ENCODE results near the gene KRT79. TPM values are rescaled to one million over a fixed set of nuclear protein-coding genes. Genes with fewer than 3 reads are reported as not detected.
"Not testable (repeated sequence)": the region's sequence is repeated elsewhere in the genome, so short reads cannot be mapped to it uniquely, and the experiment has no call there.

The KRT79 gene
- total and polyA plus RNA-seq, 2 donors = 1.0 to 25.8 TPM

- no peak for DNase-seq (ENCODE audit: low read depth in 6 of 9, low spot score in 9 of 9)
- no peak overlapping the region for H3K4me3 ChIP-seq (ENCODE audit: low read length in 2 of 2)
- H3K9me3 ChIP-seq (ENCODE audit: control insufficient read depth in 2 of 2, insufficient read depth in 1 of 2, low read length in 1 of 2) = no peaks in the 10 kb centered on the region
- H3K36me3 ChIP-seq (ENCODE audit: control insufficient read depth in 2 of 2, insufficient read depth in 2 of 2, low read length in 1 of 2) = no peaks in the 10 kb centered on the region
- 90% methylated on average over 3 of the region's 3 CpGs for WGBS
- H3K4me1 ChIP-seq (ENCODE audit: control insufficient read depth in 2 of 2, insufficient read depth in 2 of 2, low read length in 2 of 2) = no peaks in the 10 kb centered on the region
- H3K27ac ChIP-seq (ENCODE audit: low read depth in 1 of 2, low read length in 1 of 2) = no peak overlapping the region
- peaks cover 0 to 7% of the 10 kb centered on the region in 2 donors for H3K27me3 ChIP-seq (ENCODE audit: control insufficient read depth in 2 of 2, insufficient read depth in 1 of 2, low read length in 1 of 2)
Observed at GRCh38 chr12:52796839-52797528, 37.1 kb downstream of the KRT79 start.

GRCh38 chr12:52796429-52796794, 37.7 kb downstream of the KRT79 start:
- H3K9me3 ChIP-seq (ENCODE audit: control insufficient read depth in 2 of 2, insufficient read depth in 1 of 2, low read length in 1 of 2) = no peaks in the 10 kb centered on the region
- peaks cover 0 to 10% of the 10 kb centered on the region in 2 donors for H3K27me3 ChIP-seq (ENCODE audit: control insufficient read depth in 2 of 2, insufficient read depth in 1 of 2, low read length in 1 of 2)
- H3K36me3 ChIP-seq (ENCODE audit: control insufficient read depth in 2 of 2, insufficient read depth in 2 of 2, low read length in 1 of 2) = no peaks in the 10 kb centered on the region
- 96% methylated on average over 3 of the region's 3 CpGs for WGBS
- no peak overlapping the region for H3K4me3 ChIP-seq (ENCODE audit: low read length in 2 of 2)
- H3K27ac ChIP-seq (ENCODE audit: low read depth in 1 of 2, low read length in 1 of 2) = no peak overlapping the region
- no peak for DNase-seq (ENCODE audit: low read depth in 6 of 9, low spot score in 9 of 9)
- H3K4me1 ChIP-seq (ENCODE audit: control insufficient read depth in 2 of 2, insufficient read depth in 2 of 2, low read length in 2 of 2) = no peaks in the 10 kb centered on the region

- Histone ChIP-seq H3K27me3 (ENCODE audit: control insufficient read depth in 2 of 2, insufficient read depth in 1 of 2, low read length in 1 of 2) (peaks cover 0 to 15% of the 10 kb centered on the region in 2 donors), H3K4me1 (ENCODE audit: control insufficient read depth in 2 of 2, insufficient read depth in 2 of 2, low read length in 2 of 2) (no peaks in the 10 kb centered on the region), H3K4me3 (ENCODE audit: low read length in 2 of 2) (no peak within 1 kb of the TSS), H3K27ac (ENCODE audit: low read depth in 1 of 2, low read length in 1 of 2) (no peak within 1 kb of the TSS), H3K36me3 (ENCODE audit: control insufficient read depth in 2 of 2, insufficient read depth in 2 of 2, low read length in 1 of 2) (no peaks in the 10 kb centered on the region), H3K9me3 (ENCODE audit: control insufficient read depth in 2 of 2, insufficient read depth in 1 of 2, low read length in 1 of 2) (no peaks in the 10 kb centered on the region)
- WGBS = 95% methylated on average over 17 of the region's 17 CpGs
- DNase-seq (ENCODE audit: low read depth in 6 of 9, low spot score in 9 of 9) = no peak
Observed at GRCh38 chr12:52795694-52796428, 38.2 kb downstream of the KRT79 start, which contains the start of gene KRT3. Gene KRT3, minus strand, starts transcription at chr12:52796117. Its CDS starts 75 bp downstream, at chr12:52796042.

GRCh38 chr12:52795332-52795674, 38.8 kb downstream of the KRT79 start:
- DNase-seq (ENCODE audit: low read depth in 6 of 9, low spot score in 9 of 9); H3K27ac ChIP-seq (ENCODE audit: low read depth in 1 of 2, low read length in 1 of 2); H3K4me3 ChIP-seq (ENCODE audit: low read length in 2 of 2); H3K36me3 ChIP-seq (ENCODE audit: control insufficient read depth in 2 of 2, insufficient read depth in 2 of 2, low read length in 1 of 2); H3K4me1 ChIP-seq (ENCODE audit: control insufficient read depth in 2 of 2, insufficient read depth in 2 of 2, low read length in 2 of 2); H3K9me3 ChIP-seq (ENCODE audit: control insufficient read depth in 2 of 2, insufficient read depth in 1 of 2, low read length in 1 of 2): not testable (repeated sequence)
- peaks cover 3 to 21% of the 10 kb centered on the region in 2 donors for H3K27me3 ChIP-seq (ENCODE audit: control insufficient read depth in 2 of 2, insufficient read depth in 1 of 2, low read length in 1 of 2)
- WGBS = 96% methylated on average over 2 of the region's 2 CpGs

- H3K4me3 ChIP-seq (ENCODE audit: low read length in 2 of 2) = no peak overlapping the region
- no peak overlapping the region for H3K27ac ChIP-seq (ENCODE audit: low read depth in 1 of 2, low read length in 1 of 2)
- H3K36me3 ChIP-seq (ENCODE audit: control insufficient read depth in 2 of 2, insufficient read depth in 2 of 2, low read length in 1 of 2) = no peaks in the 10 kb centered on the region
- H3K27me3 ChIP-seq (ENCODE audit: control insufficient read depth in 2 of 2, insufficient read depth in 1 of 2, low read length in 1 of 2) = peaks cover 6 to 25% of the 10 kb centered on the region in 2 donors
- DNase-seq (ENCODE audit: low read depth in 6 of 9, low spot score in 9 of 9) = no peak
- peaks cover 0 to 3% of the 10 kb centered on the region in 2 donors for H3K4me1 ChIP-seq (ENCODE audit: control insufficient read depth in 2 of 2, insufficient read depth in 2 of 2, low read length in 2 of 2)
- no peaks in the 10 kb centered on the region for H3K9me3 ChIP-seq (ENCODE audit: control insufficient read depth in 2 of 2, insufficient read depth in 1 of 2, low read length in 1 of 2)
- 70% methylated on average over 5 of the region's 5 CpGs for WGBS
Observed at GRCh38 chr12:52794479-52795331, 39.4 kb downstream of the KRT79 start.

GRCh38 chr12:52792185-52793029, 41.7 kb downstream of the KRT79 start:
- peaks cover 8 to 41% of the 10 kb centered on the region in 2 donors for H3K27me3 ChIP-seq (ENCODE audit: control insufficient read depth in 2 of 2, insufficient read depth in 1 of 2, low read length in 1 of 2)
- WGBS = 83% methylated on average over 10 of the region's 10 CpGs
- no peak overlapping the region for H3K27ac ChIP-seq (ENCODE audit: low read depth in 1 of 2, low read length in 1 of 2)
- H3K9me3 ChIP-seq (ENCODE audit: control insufficient read depth in 2 of 2, insufficient read depth in 1 of 2, low read length in 1 of 2) = no peaks in the 10 kb centered on the region
- no peak overlapping the region for H3K4me3 ChIP-seq (ENCODE audit: low read length in 2 of 2)
- no peaks in the 10 kb centered on the region for H3K36me3 ChIP-seq (ENCODE audit: control insufficient read depth in 2 of 2, insufficient read depth in 2 of 2, low read length in 1 of 2)
- no peak for DNase-seq (ENCODE audit: low read depth in 6 of 9, low spot score in 9 of 9)
- H3K4me1 ChIP-seq (ENCODE audit: control insufficient read depth in 2 of 2, insufficient read depth in 2 of 2, low read length in 2 of 2) = peaks cover 0 to 3% of the 10 kb centered on the region in 2 donors

GRCh38 chr12:52791271-52792184, 42.6 kb downstream of the KRT79 start:
- Histone ChIP-seq H3K27ac (ENCODE audit: low read depth in 1 of 2, low read length in 1 of 2) (no peak overlapping the region), H3K27me3 (ENCODE audit: control insufficient read depth in 2 of 2, insufficient read depth in 1 of 2, low read length in 1 of 2) (peaks cover 8 to 43% of the 10 kb centered on the region in 2 donors), H3K4me3 (ENCODE audit: low read length in 2 of 2) (no peak overlapping the region), H3K4me1 (ENCODE audit: control insufficient read depth in 2 of 2, insufficient read depth in 2 of 2, low read length in 2 of 2) (peaks cover 0 to 3% of the 10 kb centered on the region in 2 donors), H3K9me3 (ENCODE audit: control insufficient read depth in 2 of 2, insufficient read depth in 1 of 2, low read length in 1 of 2) (no peaks in the 10 kb centered on the region), H3K36me3 (ENCODE audit: control insufficient read depth in 2 of 2, insufficient read depth in 2 of 2, low read length in 1 of 2) (no peaks in the 10 kb centered on the region)
- 91% methylated on average over 12 of the region's 12 CpGs for WGBS
- DNase-seq (ENCODE audit: low read depth in 6 of 9, low spot score in 9 of 9) = no peak

All from thymus (tissue), 11 donors.